GM21526 (cell line): ENCODE results near the gene KDM8.

Experiments used
- ATAC-seq: cut with Tn5 transposase; IDR thresholded peaks from one replicate; pipeline ENCODE4 v1.9.1; 2021; ENCODE audit warnings: moderate library complexity; ENCODE audit not compliant: unreplicated experiment, low FRiP score

The KDM8 gene

DNA sequence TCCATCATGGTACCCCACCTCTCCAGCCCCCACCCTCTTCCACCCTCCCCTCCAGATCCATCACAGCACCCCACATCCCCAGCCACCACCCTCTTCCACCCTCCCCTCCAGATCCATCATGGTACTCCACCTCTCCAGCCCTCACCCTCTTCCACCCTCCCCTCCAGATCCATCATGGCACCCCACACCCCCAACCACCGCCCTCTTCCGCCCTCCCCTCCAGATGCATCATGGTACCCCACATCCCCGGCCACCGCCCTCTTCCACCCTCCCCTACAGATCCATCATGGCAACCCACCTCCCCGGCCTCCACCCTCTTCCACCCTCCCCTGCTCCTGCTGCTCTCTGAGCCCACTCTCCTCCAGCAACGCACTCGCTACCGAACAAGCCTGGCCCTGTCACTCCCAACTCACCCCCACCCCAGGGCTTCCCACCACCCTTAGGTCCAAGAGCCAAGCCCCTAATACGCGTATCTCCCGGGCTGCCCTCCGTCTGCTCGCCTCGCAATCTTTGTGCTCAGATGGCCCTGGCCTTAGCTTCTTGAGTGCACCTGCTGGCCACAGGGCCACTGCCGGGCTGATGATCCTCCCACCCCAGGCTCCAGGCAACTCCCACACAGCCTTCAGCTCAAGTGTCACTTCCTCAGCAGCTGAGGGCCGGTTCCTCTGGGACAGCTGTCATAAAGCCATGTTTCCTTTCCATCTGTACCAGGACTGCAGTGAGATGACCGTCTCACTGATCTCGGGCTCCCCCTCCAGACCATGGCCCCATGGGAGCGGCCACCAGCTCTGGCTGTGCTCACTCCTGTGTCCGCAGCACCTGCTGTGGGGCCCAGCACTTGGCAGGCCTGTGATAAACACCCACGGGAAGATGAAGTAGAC lies 25.5 kb downstream of the KDM8 start:
- no peak for ATAC-seq

DNA sequence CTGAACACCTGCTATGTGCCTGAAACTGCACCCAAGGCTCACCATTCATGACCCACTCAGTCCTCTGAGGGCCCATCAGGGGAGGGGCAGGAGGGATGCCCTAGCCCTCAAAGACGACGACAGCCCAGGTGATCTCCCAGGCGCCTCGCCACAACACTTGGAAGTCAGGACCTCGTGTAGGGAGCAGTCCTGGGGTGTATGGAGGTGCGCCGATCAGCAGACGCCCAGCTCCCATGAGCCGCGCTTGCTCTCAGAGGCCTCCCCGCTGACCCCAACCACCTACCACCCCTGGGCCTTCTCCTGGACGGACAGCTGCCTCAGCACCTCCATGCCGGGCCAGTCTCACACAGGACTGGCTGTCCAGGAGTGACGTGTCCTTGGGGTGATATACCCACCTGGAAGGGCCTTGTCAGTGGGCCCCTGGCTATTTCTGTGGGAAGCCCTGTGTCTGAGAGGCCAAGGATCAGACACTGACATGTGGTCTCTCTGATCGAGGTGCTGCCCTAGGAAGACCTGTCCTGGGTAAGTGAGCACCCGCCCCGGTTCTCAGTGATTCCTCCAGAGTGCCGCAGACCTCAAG lies 26.7 kb downstream of the KDM8 start:
- no peak for ATAC-seq

DNA sequence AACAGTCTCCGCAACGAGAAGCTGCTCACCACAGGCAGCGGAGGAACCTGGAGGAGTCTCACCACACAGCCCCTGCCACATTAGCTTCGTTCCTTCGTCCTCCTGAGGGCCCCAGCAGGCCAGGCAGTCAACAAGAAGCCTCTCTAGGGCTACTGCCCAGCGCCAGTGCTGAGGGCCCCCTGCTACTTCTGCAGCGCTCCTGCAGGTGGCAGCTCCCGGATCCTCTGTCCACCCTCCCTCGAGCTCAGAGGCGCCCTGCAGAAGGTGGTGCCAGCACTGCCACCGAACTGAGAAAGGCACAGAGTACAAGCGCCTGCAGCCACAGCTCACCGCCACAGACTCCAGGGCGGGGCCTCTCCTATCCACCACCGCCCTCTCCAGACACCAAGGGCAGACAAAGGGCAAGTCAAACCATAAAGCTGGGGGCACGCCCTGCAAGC lies 27.3 kb downstream of the KDM8 start:
- no peak for ATAC-seq

DNA sequence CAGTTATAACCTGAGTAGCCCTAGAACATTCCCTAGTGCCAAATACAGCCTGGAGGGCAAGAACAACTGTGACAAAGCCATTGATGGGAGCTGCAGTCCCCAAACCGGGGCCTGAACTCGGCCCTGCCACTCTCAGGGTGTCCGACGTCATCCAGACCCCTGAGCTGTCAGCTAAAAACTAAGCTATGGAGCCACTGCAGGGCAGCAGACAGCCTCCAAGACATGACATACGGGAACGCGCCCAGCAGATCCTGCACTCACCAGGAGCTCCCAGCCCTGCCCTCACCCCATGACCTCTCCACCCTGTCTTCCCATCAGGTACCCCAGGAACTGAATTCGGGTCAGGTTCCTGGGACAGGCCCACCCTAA lies 28.4 kb downstream of the KDM8 start:
- no peak for ATAC-seq

DNA sequence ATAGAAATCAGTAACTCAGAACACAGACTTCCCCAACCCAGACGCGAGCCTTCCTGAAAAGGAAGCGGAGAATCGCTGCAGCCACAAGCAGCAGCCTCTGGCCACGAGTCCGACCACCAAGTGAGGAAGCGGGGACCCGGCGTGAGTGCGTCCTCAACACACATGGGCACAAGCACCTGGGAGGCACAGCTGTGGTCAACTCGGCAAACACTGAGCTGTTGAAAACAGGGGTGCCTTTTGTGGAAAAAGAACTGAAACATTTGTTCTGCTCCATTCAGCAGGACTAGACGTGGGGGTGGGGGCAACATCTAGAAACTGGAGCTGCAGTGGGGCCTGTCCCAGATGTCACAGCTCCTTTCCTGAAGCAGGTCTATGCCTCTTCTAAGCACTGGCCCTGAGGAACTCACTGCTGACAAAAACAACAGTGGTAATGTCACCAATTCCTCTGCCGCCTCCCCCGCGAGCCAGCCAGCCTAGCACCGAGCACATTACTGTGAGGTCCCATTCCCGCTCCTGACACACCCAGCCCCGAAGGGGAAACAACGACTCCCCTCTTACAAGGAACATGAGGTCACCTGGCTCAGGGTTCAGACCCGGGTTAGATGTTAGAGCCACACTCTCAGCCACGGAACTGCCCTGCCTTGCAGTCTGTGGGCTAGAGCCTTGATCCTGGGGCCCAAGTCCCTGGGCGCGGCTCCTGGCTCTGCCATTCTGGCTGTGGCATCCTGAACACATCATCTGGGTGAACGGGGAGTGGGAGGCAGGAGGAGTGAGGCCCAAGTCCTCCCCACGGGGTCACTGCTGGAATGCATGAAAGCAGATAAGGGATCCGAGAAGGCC lies 29.0 kb downstream of the KDM8 start:
- ATAC-seq: no peak

DNA sequence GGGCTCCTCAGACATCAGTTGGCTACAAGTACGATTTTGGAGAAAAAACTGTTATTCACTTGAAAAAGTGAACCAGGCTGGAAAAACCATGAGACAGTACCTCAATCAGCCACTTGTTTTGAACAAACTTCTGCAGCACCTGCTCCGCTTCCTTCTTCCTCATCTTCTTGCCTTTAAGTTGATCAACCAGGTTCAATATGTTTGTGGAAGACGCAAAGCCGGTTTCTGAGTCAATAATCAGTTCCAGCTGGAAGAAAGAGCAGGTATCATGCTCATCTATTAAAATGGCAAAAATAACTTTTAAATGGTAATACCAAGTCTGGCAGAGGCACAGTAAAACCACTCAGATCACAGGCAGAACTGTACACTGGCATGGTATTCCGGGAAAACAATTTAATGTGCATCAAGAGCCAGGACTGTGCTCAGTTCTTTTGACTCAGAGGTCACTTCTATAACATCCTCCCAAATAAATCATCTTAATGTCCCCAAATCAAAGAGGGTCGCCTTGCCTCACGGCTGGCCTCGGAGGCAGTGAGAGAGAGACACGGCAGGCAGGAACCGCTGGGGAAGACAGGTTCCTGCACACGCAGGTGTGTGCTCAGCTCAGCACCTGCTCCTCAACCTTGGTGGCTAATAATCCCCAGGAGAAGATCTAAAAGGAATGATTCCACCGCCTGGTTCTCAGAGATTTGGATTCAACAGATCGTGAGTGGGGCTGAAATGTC lies 29.7 kb downstream of the KDM8 start:
- no peak for ATAC-seq

DNA sequence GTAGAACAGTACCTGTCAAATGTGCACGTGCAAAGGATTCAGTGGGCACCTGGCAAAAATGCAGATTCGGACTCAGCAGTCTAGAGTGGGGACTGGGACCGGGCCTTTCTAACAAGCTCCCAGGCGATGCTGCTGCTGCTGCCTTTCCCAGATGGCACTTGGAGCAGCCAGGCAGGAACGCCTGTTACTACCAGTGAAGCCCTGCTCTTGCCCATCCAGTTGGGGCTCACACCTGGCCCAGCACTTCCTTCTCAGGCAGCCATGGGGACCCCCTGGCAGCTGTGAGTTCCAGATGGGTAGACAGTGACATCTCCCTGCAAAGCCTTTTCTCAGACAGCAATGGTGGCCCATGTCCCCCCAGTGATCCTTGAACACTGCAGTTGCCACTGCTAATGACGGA lies 30.4 kb downstream of the KDM8 start:
- ATAC-seq: no peak

DNA sequence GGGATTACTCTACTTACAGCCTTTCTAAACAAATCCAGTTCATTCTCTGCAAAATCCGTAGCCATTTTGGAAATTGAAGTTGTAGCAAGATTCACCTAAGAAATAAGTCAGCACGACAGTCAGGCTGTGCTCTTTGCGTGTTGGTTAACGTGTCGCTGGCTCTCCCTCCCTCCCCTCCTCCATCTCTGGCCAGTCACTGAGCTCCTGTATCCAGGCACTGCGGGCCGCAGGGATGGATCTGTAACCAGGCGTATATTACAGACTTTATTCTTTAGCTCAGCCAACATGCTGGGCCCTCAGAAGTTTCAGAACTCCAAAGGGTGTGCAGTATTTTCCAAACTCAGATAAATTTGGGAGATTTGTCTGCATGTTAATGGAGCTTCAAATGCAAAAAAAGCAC lies 30.8 kb downstream of the KDM8 start:
- ATAC-seq: no peak

DNA sequence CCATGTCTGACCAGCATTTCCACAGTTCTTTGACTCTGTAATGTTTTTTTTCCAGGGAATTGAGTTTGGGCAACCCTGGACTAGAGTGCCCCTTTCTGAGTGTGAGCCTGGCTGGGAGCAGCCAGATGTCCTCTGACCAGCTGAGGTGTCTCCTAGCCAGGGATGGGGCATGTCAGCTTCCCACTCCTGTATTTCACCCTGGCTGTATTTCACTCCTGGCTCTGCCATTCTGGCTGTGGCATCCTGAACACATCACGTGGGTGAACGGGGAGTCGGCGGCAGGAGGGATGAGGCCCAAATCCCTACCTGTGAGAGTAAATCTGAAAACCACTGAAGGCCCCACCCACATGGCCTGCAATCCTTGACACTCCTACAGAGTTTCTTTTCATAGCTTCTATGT lies 31.3 kb downstream of the KDM8 start:
- no peak for ATAC-seq

DNA sequence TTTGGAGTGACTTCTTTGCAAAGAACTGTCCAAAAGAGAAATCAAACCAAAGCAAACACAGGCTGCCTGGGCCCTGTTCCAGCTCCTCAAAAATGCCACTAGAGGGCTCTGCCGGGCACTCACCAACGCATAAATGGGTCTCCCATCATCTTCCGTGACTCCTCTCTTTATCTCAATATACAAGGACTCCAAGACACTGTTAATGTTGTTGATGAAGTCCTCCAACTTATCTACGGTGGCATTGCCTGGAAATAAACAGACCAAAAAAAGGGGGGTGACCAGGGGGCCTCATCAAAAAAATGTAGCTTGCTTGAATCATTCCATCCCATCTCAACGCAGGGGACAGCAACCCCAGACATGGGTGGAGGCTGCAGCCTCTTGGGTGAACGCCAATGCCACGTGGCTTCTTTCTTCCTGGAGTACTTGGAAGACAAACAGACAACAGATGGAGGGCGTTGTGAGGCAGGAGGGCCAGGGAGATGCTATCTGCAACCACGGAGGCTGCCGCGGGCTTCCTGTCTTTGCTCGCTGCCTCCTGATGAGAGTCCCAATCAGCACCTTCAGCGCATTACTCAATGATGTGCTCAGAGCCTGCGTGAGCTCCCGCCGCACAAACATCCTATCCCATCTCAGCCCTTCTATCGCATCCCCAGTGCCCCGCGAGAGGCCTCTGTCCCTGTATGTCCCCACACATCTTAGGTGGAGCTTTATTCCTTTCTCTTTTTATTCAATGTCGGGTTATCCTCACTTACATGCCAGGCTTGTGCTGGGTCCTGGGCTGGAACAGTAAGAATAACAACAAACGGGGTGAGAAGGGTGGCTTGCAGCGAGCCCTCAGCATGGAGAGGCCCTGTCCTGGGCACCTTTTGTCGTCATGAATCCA lies 32.0 kb downstream of the KDM8 start:
- no peak for ATAC-seq

DNA sequence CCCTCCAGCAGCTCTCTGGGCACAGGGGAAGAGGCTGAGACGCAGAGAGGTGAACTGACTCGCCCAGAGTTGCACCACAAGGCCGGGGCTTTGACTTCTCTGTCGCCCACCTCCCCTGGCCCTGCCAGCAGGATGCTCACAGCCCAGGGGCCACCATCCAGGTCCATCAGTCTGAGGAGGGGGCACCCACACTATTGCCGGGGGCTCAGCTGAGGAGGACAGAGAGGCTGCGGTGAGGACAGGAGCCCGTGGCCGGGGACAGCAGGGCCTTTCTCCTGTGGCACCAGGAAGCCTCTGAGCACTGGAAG lies 32.6 kb downstream of the KDM8 start:
- ATAC-seq: no peak

DNA sequence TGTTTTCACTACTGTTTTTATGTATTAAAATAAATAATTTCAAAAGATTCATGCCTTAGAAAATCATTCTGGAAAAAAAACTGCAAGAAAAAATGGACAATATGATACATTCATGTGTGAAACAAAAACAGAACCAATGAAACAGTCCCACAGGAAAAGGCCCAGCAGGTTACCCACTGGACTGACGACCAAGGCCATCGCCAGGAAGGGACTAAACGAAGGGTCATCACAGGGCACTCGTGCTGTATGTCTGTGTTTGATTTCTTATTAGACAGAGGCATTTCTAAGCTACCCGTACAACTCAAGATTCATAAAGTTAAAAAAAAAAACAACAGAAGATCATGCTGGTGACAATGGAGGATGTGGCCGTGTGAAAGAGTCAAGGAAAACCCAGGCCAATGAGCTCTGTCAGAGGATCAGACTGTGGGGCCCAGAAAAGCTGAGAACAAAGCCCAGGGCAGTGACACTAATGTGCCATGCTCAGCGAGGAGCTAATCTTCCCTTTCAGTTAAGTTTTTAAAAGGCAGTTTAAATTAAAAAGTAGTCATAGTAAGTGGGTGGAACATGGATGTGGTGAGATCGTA lies 33.4 kb downstream of the KDM8 start:
- no peak for ATAC-seq

DNA sequence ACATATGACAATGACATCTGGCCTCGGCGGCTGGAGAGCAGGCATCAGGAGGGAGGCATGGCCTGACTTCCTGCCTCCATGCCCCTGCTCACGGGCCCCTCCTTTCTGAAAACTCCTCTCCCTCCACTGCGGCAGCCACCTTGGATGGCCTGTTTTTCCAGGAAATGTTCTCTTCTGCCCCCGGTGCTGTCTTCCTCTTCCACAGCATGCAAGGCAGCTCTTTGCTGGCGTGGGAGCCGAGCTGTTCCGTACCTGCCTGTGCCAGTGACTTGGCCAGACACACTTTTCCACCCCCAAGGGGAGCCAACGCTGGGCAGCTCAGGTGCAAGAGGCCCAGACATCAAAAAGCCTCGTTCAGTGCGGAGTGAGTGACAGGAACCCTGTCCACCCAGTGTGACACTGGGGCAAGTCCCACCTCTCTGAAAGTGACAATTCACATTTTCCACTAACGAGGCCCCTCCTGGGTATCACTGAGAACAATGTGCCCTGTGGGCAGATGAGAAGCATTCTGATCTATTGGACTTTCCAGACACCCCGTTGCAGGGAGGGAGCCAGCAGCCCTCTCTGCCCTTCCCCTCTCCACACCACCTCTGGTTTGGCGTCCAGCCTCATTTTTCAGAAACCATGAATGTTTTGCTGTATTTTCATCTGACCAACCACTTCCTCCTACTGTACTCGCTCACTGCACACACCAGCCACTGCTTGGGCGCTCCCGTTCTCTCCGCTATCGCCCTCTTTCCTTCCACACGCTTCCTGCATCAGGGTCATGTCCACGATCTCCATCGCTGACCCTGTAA lies 34.1 kb downstream of the KDM8 start:
- ATAC-seq: peak; percentile 54

DNA sequence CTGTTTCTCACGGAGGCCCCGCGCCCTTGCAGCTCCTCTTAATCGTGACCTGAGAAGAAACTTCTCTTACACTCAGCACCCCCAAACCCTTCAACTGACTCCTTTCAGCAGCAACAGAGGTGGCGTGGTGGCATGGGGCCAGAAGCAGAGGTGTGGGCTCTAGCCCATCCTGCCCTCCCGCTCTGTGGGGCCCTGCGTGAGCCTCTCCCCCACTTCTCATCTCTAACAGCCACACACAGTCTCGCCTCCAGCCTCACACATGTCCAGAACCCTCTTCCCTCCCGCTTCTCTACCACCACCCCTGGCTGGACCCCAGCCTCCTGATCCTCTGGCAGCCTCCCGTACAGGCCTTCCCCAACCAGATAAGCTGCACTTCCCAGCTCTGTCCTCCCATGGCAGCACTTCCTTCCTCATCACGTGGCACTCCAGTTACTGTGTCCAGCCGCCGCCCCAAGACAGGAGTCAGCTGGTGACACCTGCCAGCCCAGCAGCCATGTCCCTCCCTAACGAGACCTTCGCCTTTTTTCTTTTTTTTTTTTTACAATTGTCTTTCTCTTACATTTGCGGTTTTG lies 34.8 kb downstream of the KDM8 start:
- ATAC-seq: peak; percentile 24

DNA sequence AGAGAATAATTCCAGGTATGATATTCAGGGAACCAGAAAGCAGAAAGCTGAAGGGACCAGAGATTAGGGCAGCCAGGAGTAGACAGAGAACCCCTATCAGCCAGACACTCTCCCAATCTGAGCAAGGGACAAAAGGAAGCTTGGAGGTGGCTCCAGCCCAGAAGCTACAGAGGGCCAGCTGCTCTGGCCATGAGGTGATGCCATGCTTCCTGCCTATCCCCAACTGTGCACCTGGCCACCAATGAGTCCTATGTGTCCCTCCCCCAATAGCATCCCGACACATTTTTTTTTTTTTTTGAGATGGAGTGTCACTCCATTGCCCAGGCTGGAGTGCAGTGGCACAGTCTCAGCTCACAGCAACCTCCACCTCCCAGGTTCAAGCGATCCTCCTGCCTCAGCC lies 35.3 kb downstream of the KDM8 start:
- no peak for ATAC-seq

DNA sequence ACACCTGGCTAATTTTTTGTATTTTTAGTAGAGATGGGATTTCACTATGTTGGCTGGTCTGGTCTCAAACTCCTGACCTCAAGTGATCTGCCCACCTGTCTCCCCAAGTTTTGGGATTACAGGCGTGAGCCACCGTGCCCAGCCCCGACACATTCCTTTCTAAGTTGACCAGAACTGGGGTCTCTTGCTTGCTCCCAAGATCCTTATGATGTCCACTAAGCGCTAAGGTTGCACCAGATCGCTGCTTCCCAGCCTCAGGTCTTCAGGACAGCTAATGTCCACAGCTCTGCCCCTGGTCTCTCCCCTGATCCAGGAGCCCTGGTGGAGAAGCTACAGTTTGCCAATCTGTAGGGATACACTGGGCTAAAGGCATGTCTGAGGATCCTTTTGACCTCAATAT lies 35.7 kb downstream of the KDM8 start:
- ATAC-seq: no peak

DNA sequence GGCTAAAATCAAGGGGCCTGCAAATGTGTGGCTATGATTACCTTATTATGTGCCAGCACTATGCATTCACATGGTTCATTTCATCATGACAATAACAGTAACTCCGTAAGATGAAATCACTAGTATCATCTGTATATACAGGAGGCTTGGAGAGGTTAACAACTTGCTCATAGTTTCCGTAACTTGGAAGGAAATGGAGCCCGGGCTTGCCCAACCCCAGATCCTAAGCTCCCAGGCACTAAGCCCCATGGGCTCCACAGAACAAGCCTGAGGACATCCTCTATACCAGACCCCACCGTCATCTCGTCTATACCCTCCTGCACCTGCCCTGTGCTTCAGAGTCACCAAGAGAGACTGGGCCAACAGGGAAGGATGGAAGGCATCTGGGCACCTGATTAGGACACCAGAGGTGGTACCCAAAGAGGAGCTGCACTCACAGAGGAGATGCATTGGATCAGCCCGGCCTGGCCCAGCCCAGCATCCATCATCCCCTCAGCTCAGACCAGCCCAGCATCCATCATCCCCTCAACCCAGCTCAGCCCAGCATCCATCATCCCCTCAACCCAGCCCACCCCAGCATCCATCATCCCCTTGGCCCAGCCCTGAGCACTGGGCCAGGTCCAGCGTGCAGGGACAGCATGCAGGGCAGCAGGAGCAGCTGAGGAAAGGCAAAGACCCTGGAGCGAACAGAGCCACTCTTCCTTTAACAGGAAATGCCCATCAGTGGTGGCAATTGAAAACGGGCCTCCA lies 36.8 kb downstream of the KDM8 start:
- no peak for ATAC-seq
